Adrenal gland (tissue), 12 donors: ENCODE data around the gene SEMA6A. TPM values are rescaled to one million over a fixed set of nuclear protein-coding genes. Genes with fewer than 3 reads are reported as not detected.
"Not testable (repeated sequence)": the region's sequence is repeated elsewhere in the genome, so short reads cannot be mapped to it uniquely, and the experiment has no call there.

Experiments
- DNase-seq, 7 donors: peaks; one replicate each; pipeline ENCODE4 v3.0.0-alpha.2; 2019 to 2020
- H3K27ac ChIP-seq, 5 donors: fragments of 200-600 bp; sonication (generic) in 4 of 5; 1 replicate in 3 of 5; 2 replicates in 2 of 5; pipeline versions ENCODE4 v1.5.1 to v1.8.0; 2016 to 2020; ENCODE audit warnings: mild to moderate bottlenecking in 1 of 5
- H3K27me3 ChIP-seq: fragments of 200-600 bp; 2 replicates; pipeline ENCODE4 v1.8.0; 2021
- H3K36me3 ChIP-seq, 2 donors: fragments of 200-600 bp; replicated peaks in 1 of 2; 1 replicate in 1 of 2; 2 replicates in 1 of 2; pipeline versions ENCODE4 v1.5.1 to v1.8.0; 2018 to 2022
- H3K4me1 ChIP-seq, 2 donors: fragments of 200-600 bp; replicated peaks in 1 of 2; 1 replicate in 1 of 2; 2 replicates in 1 of 2; pipeline versions ENCODE4 v1.5.1 to v1.8.0; 2018 to 2021
- H3K4me3 ChIP-seq, 4 donors: fragments of 200-600 bp; sonication (generic) in 3 of 4; one replicate each; pipeline ENCODE4 v1.5.1; 2016 to 2018
- H3K9me3 ChIP-seq, 3 donors: fragments of 200-600 bp; sonication (generic) in 1 of 3; replicated peaks in 1 of 3; 1 replicate in 2 of 3; 2 replicates in 1 of 3; pipeline versions ENCODE4 v1.5.1 to v1.8.0; 2016 to 2021
- CTCF ChIP-seq, 6 experiments: fragments of 450-650 bp in 4 of 6; fragments of 200-600 bp in 2 of 6; sonication (generic) in 1 of 6; IDR thresholded peaks; 1 replicate in 5 of 6; 2 replicates in 1 of 6; pipeline versions ENCODE4 v1.5.1 to v1.8.0; 2016 to 2021; ENCODE audit warnings: antibody characterized with exemption in 6 of 6, mild to moderate bottlenecking in 2 of 6, moderate library complexity in 1 of 6
- POLR2A ChIP-seq, 2 donors: fragments of 450-650 bp; IDR thresholded peaks; one replicate each; pipeline ENCODE4 v1.6.1; 2017; ENCODE audit warnings: antibody characterized with exemption in 2 of 2, mild to moderate bottlenecking in 2 of 2, moderate library complexity in 1 of 2
- WGBS, 4 donors: extraction: QIAGEN DNeasy Blood & Tissue Kit in 2 of 4; methylation state at CpG; one replicate each; pipeline versions ENCODE4 v1.1.5 to v1.1.7; 2013 to 2017; 5-methylcytosine and 5-hydroxymethylcytosine counted together
- intact Hi-C, 2 donors: fragments of 100-400 bp; cut with DNase I; formaldehyde crosslinking; loops; one replicate each; pipeline versions ENCODE4 v1.14.1 to v1.15.0; 2022 to 2023
- polyA plus RNA-seq, 3 donors: library from polyadenylated mRNA; stranded (reverse); fragments of 200-250 nt in 2 of 3; fragments of 350-450 nt in 1 of 3; fragmentation: Illumina TruSeq in 1 of 3; extraction: RNeasy Lipid Tissue Mini Kit (QIAGEN cat#74804) in 1 of 3; gene quantifications; one replicate each; pipeline ENCODE4 v1.2.3, GENCODE V29; 2013 to 2014
- total RNA-seq, 9 donors: library from RNA; depleted of rRNA in 4 of 9; stranded (reverse); fragments of >200 nt in 4 of 9; fragments of 120-200 nt in 1 of 9; fragmentation: NEBNext Ultra II Directional in 1 of 9; extraction: Animal tissue kit (Norgen Biotek cat#: 25700) in 1 of 9; gene quantifications; one replicate each; pipeline versions ENCODE4 v1.1.0 to v1.2.4, GENCODE V29; 2013 to 2023
- donor health status: healthy with polysubstance abuse.
- donor health status: Bipolar disorder and iron deficiency.
- donor health status: DM: yes; HTN: yes; CAD: no.
- donor health status: DM: no; HTN: no; CAD: no.
- donor health status: DM: no; HTN: no; CAD: no.
- donor health status: DM: yes; HTN: yes; CAD: no.

Gene SEMA6A
- total and polyA plus RNA-seq, 12 donors, result 55.1 to 182 (median 124) TPM

DNA sequence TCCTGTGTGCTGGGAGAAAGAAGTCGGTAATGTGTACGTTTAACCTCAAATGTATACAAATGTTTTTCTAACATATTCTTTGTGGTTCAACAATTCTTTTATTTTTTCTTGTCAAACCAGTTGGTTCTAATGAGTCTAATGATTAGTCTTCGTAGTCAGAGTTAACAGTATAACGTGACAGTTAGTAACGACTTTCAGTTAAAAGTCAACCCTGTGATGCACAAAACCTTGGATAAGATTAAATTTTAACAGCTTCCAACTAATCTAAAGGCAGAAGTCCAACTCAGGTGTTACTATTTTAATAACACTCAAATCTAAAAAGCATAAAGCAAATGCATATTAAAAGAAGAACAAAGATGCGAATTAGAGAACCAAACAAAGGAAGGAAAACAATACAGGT is 47.0 kb downstream of the SEMA6A start:
- Histone ChIP-seq H3K9me3 (no peaks in the 10 kb centered on the region), H3K4me1 (peaks cover 47 to 85% of the 10 kb centered on the region in 2 donors), H3K27me3 (no peaks in the 10 kb centered on the region), H3K27ac (peak overlapping the region in 1 of 5 donors; percentile 58), H3K36me3 (no peaks in the 10 kb centered on the region), H3K4me3 (no peak overlapping the region)
- DNase-seq, result no peak
- 85 to 87% (median 85%) methylated on average over 6 of the region's 6 CpGs for WGBS, 4 donors
- intact Hi-C loops, result no loop called here
- TF ChIP-seq POLR2A (IDR thresholded peaks at IDR 0.05), result no peak
- no peak for TF ChIP-seq CTCF (IDR thresholded peaks at IDR 0.05)

- WGBS, 4 donors, result 56 to 87% (median 79%) methylated on average over 3 of the region's 3 CpGs
- DNase-seq, result no peak
- H3K4me1 ChIP-seq, result peaks cover 61 to 93% of the 10 kb centered on the region in 2 donors
- intact Hi-C loops, result no loop called here
- TF ChIP-seq POLR2A (IDR thresholded peaks at IDR 0.05) (no peak), CTCF (IDR thresholded peaks at IDR 0.05) (no peak)
- no peaks in the 10 kb centered on the region for H3K9me3 ChIP-seq
- H3K27ac ChIP-seq, result peak overlapping the region; percentile 22 to 72 (median 53)
- H3K27me3 ChIP-seq, result no peaks in the 10 kb centered on the region
- H3K4me3 ChIP-seq, result no peak overlapping the region
- H3K36me3 ChIP-seq, result no peaks in the 10 kb centered on the region
Observed at GRCh38 chr5:116525674-116526073, 48.9 kb downstream of the SEMA6A start.

DNA sequence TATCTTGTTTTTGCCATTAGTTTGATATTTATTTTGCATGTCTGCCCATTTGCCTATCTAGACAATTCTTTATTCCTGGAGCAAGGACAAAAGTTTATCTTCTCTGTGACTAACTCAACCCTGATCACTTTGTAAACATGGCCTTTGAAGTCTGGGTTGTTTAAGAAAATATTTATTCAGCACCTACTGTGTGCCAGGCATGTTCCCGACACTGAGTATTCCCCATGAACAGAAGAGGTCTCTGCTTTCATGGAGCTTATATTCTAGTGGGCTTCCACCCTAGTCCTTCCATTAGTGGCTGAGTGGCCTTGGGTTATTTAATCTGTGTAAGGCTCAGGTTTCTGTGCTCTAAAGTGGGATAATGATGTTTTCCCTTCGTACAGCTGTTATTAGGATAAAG is 49.7 kb downstream of the SEMA6A start:
- no peaks in the 10 kb centered on the region for H3K36me3 ChIP-seq
- no peaks in the 10 kb centered on the region for H3K27me3 ChIP-seq
- H3K4me3 ChIP-seq, result no peak overlapping the region
- 23 to 45% (median 40%) methylated on average over 2 of the region's 2 CpGs for WGBS, 4 donors
- DNase-seq, result no peak
- no peaks in the 10 kb centered on the region for H3K9me3 ChIP-seq
- H3K27ac ChIP-seq, result peak overlapping the region in 4 of 5 donors; percentile 38 to 72 (median 58)
- peaks cover 59 to 91% of the 10 kb centered on the region in 2 donors for H3K4me1 ChIP-seq
- no peak for TF ChIP-seq CTCF (IDR thresholded peaks at IDR 0.05)
- no peak for TF ChIP-seq POLR2A (IDR thresholded peaks at IDR 0.05)
- intact Hi-C loops, result no loop called here

GRCh38 chr5:116524051-116524904 is 50.3 kb downstream of the SEMA6A start:
- no peak for DNase-seq
- H3K27ac ChIP-seq, result peak overlapping the region in 3 of 5 donors; percentile 53 to 72 (median 62)
- peaks cover 54 to 91% of the 10 kb centered on the region in 2 donors for H3K4me1 ChIP-seq
- H3K27me3 ChIP-seq, result no peaks in the 10 kb centered on the region
- WGBS, 4 donors, result 28 to 45% (median 43%) methylated on average over 3 of the region's 3 CpGs
- no peaks in the 10 kb centered on the region for H3K9me3 ChIP-seq
- H3K4me3 ChIP-seq, result no peak overlapping the region
- intact Hi-C loops, result no loop called here
- H3K36me3 ChIP-seq, result no peaks in the 10 kb centered on the region
- no peak for TF ChIP-seq POLR2A (IDR thresholded peaks at IDR 0.05)
- no peak for TF ChIP-seq CTCF (IDR thresholded peaks at IDR 0.05)

- WGBS, 4 donors, result 94 to 99% (median 98%) methylated on average over 10 to 11 of the region's 11 CpGs
- H3K4me3 ChIP-seq, intact Hi-C loops, DNase-seq, H3K27me3 ChIP-seq, H3K36me3 ChIP-seq, H3K9me3 ChIP-seq: not testable (repeated sequence)
- H3K27ac ChIP-seq, result peak overlapping the region in 1 of 5 donors; percentile 72
- H3K4me1 ChIP-seq, result peaks cover 50 to 91% of the 10 kb centered on the region in 2 donors
Observed at GRCh38 chr5:116523182-116523581, 51.4 kb downstream of the SEMA6A start.
